NCI-H748 (cell line): ENCODE results near the gene ATP13A4.

Source experiments
- DNase-seq: peaks from one replicate; lab custom pipeline; 2025; ENCODE audit not compliant: unreplicated experiment; lab: John Stamatoyannopoulos, UW

The ATP13A4 gene

GRCh38 chr3:193407688-193408087 is 147.0 kb downstream of the ATP13A4 start:
- DNase-seq: no peak

- no peak for DNase-seq
Measured at GRCh38 chr3:193407112-193407511, 147.6 kb downstream of the ATP13A4 start.

- DNase-seq: no peak
Measured at GRCh38 chr3:193403307-193403706, 151.4 kb downstream of the ATP13A4 start.

- DNase-seq: no peak
Measured at GRCh38 chr3:193400304-193400703, 154.4 kb downstream of the ATP13A4 start.

- DNase-seq: no peak
Measured at GRCh38 chr3:193396451-193397244, 158.0 kb downstream of the ATP13A4 start.

GRCh38 chr3:193391902-193392301 is 162.8 kb downstream of the ATP13A4 start:
- peak; percentile 10 for DNase-seq

- DNase-seq: peak; percentile 10
Measured at GRCh38 chr3:193389335-193389734, 165.4 kb downstream of the ATP13A4 start.

- peak; percentile 1 for DNase-seq
Measured at GRCh38 chr3:193388361-193388760, 166.3 kb downstream of the ATP13A4 start.

GRCh38 chr3:193387596-193387995 is 167.1 kb downstream of the ATP13A4 start:
- no peak for DNase-seq

GRCh38 chr3:193378706-193379105 is 176.0 kb downstream of the ATP13A4 start, which contains the start of gene ATP13A5:
TSS of gene ATP13A5 (minus strand) at chr3:193378753. CDS start at chr3:193378725, 28 bp downstream.
- DNase-seq: no peak

GRCh38 chr3:193377591-193377990 is 177.1 kb downstream of the ATP13A4 start:
- no peak for DNase-seq

- DNase-seq: no peak
Measured at GRCh38 chr3:193375614-193376013, 179.1 kb downstream of the ATP13A4 start.

- no peak for DNase-seq
Measured at GRCh38 chr3:193372783-193373182, 181.9 kb downstream of the ATP13A4 start.

- no peak for DNase-seq
Measured at GRCh38 chr3:193367868-193368267, 186.8 kb downstream of the ATP13A4 start.

- DNase-seq: no peak
Measured at GRCh38 chr3:193357291-193357690, 197.4 kb downstream of the ATP13A4 start.

GRCh38 chr3:193354423-193354822 is 200.3 kb downstream of the ATP13A4 start:
- DNase-seq: no peak
